HG03095 (cell line): ENCODE results near the gene GNG8.
"Not testable (repeated sequence)": the region's sequence is repeated elsewhere in the genome, so short reads cannot be mapped to it uniquely, and the experiment has no call there.

Experiments used
- ATAC-seq: cut with Tn5 transposase; IDR thresholded peaks from one replicate; pipeline ENCODE4 v1.9.1; 2021; ENCODE audit warnings: moderate library complexity; ENCODE audit not compliant: unreplicated experiment

The GNG8 gene

DNA sequence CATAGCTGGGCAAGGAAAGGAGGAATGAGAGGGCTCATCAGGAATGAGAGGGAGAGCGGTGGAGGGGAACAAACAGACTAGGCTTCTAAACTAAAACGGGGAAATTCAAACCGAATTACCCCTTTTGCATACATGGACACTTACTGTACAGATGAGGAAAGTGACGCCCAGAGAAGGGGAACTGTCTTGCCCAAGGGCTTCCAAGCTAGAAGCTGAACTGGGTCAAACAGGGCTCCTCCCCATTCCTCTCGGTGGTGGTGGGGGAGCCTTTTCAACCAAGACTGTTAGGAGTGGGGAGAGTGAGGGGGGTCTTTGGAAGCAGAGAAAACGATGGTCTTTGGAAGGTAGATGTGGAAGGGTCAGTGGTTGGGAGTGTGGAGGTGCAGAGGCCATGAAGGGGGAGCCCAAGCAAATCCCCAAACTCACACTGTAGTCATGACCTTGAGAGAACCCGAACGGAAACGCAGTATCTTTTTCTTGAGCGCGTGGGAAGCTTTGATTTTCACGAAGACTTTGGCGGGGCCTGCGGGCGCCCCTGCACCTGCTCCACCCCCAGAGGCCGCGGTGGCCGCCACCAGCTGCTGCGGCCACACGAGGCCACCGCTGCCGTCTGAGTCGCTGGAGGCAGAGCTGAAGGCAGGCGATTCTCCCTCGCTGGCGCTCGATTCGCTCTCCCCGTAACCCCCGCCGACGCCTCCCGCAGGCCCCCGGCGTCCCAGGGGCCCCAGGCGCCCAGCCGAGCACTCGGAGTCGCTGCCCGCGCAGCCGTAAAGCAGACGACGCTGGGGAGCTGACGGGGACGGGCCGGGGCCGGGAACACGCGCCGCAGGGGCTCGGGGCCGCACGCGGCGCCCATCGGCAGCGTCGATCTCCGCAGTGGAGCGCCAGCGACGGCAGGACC, 12.3 kb upstream of the GNG8 start:
- no peak for ATAC-seq

DNA sequence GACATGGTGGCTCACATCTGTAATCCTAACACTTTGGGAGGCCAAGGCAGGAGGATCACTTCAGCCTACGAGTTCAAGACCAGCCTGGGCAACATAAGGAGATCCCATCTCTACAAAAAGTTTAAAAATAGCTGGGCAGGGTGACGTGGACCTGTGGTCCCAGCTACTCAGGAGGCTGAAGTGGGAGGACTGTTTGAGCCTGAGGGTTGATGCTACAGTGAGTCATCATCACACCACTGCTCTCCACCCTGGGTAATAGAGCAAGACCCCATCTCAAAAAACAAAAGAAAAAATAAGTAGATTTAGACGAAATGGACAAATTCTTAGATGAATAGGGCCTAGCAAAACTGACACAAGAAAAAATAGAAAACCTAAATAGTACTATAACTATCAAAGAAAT, 10.4 kb upstream of the GNG8 start:
- ATAC-seq: no peak

DNA sequence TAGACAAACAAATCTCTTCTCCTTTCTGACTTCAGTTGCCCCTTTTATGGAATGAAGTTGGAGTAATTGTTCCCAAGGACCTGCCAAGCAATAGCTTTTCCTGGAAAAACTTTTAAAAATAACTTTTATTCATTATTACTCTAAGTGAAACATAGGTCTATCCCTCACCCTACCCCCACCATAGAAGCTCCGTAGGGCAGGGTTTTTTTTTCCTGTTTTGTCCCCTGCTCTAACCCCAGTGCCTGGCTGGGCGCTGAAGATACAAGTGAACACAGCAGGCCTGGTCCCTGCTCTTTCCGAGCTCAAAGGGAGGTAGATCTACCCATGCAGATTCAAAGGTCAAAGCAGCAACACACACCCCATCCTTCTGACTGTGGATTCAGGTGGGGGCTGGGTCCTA, 8.7 kb upstream of the GNG8 start:
- ATAC-seq: no peak

DNA sequence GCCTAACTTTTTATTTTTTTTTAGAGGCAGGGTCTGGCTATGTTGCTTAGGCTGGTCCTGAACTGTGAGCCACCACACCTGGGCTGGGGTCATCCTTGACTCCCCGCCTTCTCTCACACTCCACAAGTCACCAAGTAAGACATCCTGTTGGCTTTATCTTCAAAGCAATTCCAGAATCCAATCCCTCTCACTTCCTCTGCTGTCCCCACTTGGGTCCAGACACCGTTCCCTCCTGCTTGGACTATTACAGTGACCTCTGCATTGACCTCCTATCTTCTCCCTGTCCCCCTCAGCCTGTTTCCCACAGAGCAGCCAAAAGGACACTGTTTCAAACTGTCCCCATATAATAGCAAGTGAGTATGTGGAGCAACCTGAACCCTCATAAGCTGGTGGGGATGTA, 4.7 kb upstream of the GNG8 start:
- no peak for ATAC-seq

DNA sequence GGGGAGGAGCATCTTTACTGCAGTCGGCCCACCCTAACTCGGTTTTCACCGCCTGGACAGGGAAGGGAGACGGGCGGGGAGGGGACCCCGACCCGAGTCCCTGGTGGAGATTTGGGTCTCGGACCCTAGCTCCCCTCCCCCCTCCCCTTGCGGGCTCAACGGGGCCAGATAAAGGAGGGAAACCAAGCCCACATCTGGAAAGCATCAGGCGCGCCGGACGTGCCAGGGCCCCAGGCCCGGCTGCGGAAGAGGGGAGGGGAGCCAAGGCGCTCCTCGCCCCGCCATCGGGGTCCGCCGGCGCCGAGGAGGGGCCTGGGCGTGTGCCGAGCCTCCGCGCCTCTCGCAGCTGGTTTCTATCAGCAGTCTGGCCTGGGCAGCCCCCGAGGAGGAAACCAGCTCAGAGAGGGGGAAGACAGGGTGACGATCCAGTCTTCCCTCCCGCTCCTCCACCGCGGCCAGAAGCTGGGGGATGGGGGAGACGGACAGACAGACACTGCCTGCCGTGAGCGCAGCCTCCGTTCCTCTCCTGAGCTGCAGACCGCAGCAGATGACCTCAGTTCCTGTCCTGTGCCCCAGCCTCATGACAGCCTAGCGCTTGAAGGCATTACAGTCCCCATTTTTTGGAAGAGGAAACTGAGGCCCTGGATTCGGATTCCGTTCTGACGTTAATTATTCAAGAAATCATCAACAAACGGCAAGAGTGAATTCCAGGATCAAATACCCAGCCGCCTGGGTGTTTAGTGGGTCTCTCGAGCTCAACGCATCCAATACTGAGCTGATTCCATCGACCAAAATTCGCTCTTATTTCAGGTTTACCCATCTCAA, 3.6 kb upstream of the GNG8 start:
- ATAC-seq: no peak

DNA sequence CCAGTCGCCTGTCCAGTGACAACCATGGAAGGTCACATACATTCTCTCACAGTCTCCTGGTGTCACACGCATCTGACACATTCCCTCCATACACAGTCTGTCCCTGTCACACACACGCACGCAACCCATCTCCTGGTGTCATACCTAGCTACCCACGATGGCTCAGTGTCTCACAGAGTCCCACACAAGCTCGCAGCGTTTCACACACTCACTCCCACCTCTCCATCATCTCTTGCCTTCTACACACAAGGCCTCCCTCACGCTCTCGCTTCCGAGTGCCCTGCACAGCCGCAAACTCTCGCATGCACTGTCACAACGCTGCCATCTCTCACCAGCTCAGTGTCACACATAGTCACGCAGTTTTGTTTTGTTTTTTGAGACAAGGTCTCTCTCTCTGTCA, 1.2 kb upstream of the GNG8 start:
- no peak for ATAC-seq

DNA sequence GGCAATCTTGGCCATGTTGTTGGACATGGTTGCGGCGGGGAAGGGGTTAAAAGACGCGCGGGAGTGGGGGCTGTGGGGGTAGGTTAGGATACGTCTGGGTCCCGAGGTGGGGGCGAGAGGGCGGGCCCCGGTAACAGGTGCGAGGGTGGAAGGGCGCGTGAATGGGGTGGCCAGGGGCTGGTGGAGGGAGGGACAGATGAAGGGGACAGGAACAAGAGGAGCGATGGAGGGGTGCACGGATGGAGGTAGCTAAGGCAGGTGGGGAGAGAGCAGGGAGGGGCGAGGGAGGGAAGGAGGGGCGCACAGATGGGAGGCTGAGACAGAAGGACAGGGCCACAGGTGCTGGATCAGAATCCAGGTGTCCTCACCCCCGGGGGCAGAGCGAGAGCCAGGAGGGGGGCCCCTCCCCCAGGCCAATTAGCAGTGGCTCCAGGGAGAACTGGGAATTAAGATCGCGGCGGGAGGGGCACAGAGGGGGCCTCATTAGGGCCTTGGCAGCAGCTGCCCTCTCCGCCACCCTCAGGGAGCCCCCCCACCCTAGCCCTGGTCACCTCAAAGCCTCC, 1.3 kb downstream of the GNG8 start:
- no peak for ATAC-seq

DNA sequence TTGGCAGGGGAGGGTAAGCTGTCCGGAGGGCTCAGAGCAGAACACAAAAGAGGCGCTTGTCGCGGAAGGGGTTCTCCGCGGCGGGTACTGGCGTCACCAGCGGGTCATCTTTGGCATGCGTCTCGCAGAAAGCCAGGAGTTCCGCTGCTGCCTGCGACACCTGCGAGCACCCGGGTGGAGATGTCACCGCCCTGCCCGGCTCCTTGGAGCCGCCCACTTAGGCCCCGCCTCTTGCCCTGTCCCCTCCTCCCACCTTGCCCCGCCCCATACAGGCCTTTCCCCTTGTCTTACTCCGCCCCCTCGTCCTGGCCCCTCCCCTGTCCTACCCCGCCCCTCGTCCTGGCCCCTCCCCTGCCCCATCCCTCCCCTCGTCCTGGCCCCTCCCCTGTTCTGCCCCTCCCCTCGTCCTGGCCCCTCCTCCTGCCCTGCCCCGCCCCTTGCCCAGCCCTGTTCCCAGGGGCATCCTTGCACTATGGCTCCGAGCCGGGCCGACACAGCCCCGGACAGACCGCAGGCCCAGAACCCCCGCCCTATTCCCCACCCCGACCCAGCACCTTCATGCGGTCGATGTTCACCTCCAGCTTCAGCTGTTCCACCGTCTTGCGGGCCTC, 1.9 kb downstream of the GNG8 start:
- peak; percentile 29 for ATAC-seq

DNA sequence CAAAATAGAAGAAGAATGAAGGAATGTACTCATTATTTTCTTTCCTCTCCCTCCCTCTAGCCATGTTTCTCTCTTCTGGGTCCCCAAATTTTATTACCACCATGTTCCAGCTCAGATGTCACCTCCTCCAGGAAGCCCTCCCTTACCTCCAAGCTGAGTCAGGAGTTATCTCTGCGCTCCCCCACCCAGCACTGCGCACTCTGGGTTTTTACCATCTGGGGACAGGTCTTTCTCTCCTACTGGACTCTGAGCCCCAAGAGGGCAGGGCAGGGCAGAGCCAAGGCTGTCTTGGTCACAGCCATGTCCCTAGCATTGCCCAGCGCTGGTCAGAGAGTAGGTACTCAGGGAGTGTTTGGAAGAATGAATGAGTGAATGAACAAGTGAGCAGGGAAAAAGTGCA, 2.9 kb downstream of the GNG8 start:
- no peak for ATAC-seq

DNA sequence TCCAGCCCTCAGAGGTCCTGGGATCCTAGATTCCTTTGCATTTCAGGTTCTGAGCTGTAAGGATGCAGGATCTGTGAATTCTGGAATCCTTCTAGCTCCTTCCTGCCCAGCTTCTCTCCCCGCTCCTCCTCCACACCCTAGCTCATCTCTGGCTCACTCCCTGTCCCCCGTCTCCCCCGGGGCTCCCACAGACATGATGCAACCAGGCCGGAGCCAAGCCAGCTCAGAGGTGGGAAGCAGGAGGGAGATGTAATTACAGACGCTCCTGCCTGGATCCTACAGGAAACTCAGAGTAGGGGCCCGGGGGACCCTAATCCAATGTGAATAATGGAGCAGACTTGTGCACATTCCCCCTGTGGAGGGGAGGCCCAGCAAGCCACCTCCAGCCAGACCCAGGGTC, 4.5 kb downstream of the GNG8 start:
- ATAC-seq: no peak

DNA sequence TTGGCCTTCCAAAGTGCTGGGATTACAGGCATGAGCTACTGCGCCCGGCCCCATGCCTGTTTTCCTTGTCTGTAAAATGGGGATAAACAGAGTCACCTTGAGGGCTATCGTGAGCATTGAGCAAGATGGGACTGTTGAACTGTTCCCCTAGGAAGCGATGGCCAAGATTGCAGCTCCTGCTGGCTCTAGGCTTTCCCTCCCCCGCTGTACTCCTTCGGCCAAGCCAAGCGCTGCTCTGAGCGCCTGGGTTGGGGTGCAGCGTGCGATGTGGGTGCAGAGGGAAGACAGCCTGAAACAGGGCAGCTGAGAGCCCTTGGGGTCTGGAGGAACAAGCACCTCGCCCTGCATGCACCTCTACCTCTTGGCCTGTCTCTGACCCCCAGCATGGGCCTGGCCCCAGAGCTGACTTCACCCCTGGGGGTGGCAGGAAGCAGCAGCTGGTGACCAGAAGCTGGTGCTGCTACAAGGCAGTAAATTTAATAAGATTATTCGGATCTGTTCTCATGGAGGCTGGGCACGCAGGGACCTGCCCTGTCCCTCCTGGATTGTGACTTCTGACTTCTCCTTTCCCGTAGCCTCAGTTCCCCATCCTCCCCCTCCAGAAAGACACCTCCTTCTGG, 5.3 kb downstream of the GNG8 start:
- no peak for ATAC-seq

DNA sequence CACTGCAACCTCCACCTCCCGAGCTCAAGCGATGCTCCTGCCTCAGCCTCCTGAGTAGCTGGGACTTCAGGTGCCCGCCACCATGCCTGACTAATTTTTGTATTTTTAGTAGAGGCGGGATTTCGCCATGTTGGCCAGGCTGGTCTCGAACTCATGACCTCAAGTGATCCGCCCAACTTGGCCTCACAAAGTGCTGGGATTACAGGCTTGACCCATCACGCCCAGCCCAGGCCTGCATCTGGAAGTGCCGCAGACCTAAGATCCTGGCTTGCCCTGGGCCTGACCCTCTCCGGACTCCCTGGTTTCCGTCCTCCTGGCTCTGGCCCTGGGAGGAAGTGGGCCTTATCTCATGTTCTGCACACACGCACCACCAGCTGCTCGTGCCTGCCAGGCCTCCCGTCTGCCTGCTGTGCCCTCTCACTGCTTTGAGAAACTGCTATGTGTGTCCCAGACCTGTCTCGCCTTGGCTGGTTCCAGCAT, 6.4 kb downstream of the GNG8 start:
- no peak for ATAC-seq

DNA sequence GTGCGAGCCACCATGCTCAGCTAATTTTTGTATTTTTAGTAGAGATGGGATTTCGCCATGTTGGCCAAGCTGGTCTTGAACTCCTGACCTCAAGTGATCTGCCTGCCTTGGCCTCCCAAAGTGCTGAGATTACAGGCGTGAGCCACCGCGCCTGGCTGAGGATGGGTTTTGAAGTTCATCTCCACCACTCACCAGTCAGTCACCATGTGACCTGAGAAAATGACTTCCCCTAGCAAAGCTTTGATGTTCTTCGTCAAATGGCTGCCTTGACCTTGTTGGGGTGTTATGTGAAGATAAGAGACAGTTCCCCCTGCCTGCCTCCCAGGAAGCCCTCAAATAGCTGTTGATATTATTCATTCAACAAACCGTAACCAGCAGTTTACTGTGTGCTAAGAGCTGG, 7.0 kb downstream of the GNG8 start:
- not testable (repeated sequence) for ATAC-seq

DNA sequence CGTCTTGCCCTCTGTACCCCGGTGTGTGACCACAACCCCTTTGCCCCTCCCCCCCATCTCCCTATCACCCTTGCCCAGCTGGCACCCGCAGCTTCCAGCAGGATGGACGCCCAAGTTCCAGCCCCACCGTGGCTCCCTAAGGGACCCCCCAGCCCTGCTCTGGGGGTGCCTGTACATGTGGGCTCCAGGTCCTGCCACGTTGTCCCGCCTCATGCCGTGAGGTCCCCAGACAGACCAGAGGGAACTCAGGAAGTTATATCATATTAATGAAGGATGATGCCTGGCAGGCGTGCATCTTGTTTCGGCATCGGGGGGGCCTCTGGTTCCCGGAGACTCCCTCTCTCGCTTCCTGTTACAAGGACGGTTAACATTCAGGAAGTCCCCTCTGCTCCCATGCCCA, 9.6 kb downstream of the GNG8 start:
- no peak for ATAC-seq

DNA sequence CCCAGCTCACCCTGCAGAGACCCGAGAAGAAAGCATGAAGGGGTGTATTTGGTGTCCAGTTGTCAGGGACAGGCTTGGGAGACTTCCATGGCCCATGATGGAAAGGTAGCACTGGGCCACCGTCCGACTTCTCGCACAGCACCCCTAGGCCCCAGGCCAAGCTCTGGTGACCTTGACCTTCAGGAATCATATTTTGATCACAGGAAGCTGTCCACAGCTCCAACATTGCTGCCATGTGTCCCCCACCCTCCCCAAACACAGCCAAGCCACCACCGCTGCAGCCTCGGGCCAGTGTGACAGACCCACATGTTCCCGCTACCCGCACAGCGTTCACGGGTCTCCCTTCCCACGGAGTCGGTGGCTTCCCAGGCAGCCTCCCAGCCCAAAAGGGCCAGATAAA, 10.3 kb downstream of the GNG8 start:
- ATAC-seq: no peak

DNA sequence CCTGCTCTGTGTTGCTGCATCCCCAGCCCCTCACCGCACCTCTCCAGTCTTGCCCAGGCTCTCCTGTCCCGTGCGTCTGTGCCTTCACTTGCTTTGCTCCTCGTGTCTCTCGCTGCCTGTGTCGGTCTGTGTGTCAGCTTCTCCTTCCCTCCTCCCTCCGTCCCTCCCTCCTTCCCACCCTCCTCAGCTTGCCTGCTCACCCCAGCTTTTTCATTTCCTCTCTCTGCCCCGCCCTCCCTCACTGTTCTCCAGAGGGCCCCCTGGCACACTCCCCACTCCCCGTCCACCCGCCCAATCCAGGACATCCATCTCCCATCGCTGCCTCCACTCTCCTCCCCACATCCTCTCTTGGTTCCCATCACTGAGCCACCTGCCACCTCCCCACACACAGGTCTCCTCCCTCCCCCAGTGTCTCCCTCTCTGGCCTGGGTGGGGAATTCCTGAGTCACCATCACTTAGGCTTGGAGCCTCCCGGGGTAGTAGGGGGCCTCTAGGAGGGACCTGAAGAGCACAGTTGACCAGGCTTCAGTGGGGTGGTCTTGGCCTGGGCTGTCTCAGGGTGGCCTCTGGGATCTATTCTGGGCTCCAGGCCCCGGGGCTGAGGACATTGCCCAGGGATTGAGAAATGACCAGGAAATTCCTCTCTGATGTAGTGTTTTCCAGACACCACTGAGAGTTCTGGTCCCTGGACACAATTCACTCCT, 10.9 kb downstream of the GNG8 start, which contains the start of gene PTGIR:
TSS of gene PTGIR (minus strand) at position 132 of the 704 bp plus-strand sequence. CDS start 864 bp downstream, outside the sequence.
- ATAC-seq: no peak

DNA sequence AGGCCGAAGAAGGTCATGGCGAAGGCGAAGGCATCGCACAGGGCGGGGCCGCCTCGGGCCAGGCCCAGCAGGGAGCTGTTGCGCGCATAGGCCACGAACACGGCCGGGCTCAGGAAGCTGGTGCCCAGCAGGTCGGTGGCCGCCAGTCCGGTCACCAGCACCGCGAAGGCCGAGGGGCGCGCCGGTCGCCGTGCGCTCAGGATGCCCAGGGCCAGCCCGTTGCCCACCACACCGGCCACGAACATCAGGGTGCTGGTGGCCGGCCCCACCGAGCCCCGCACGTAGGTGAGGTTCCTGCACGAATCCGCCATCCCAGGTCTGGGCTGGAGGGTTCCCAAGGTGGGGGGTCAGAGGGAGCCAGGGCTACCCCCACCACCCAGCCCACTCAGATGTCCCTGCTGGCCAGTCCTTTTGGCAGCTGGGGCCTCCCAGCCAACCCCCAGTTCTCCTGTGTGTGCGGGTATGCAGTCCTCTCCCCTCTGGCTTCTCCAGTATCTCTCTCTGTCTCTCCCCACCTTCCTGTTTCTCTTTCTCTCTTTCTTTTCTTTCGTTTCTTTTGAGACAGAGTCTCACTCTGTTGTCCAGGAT, 12.0 kb downstream of the GNG8 start:
- ATAC-seq: no peak

DNA sequence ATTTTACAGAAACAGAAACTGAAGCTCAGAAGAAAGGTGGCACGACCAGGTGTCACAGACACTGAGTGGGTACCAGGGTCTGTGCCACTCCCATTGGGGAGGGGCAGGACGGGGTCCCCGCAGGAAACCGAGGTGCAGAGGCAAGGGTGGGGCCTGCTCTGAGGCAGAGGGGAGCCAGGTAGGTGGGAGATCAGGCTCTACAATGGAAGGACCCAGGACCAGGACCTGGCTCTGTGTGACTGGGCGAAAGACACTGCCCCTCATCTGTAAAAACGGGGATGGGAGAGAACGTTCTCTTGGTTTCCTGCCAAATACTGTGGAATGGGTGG, 13.9 kb downstream of the GNG8 start:
- ATAC-seq: no peak

DNA sequence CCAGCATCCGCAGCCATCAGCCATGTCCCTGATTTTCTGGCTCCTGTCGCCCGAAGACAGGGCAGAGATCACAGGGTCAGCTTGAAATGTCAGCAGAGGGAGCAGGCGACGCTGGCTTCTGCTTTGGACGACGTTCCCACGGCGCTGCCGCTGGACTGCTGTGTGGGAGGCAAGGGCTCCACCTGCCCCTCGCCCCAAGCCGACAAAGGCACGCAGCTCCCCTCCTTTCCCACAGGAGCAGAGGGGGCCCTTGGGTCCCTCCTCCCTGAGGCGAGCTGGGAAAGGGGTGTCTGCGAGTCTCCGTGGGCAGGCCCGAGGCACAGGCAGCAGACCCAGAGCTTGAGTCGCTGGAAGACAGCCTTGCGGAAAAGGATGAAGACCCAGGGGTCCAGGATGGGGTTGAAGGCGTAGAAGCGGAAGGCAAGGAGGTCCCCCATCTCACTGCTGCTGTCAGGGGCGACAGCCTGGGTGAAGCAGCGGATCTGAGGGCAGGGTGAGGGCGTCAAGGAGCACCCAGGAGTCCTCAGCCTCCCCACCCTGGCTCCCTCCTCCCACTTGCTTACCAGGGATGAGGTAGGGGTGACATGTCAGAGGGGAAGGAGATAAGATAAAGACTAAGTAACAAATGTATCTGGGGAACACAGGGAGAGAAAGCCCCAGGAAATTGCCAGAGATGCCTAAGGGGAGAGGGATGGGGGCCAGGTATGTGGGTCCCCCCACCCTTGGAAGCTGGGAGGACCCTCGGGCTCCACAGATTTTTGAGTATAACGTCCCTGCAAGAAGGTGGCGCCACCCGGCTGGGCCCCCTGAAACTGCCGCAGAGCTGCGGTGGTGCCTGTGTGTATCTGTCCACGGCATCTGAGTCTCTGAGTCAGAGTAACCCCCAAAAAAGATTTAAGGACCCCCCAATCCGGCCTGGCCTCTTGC, 14.5 kb downstream of the GNG8 start:
- no peak for ATAC-seq
